ENCODE data around the gene CDH4. TPM values are rescaled to one million over a fixed set of nuclear protein-coding genes. Genes with fewer than 3 reads are reported as not detected.

CDH4 gene
- total and polyA plus RNA-seq, 2 of the 4 experiments (the other 2 are of a cell fraction) = 1.6 to 3.5 TPM

- TF ChIP-seq ELK1 (IDR thresholded peaks at IDR 0.05; ENCODE audit: borderline replicate concordance, low read depth, low read length) = no peak
- TF ChIP-seq SMC3 (IDR thresholded peaks at IDR 0.05; ENCODE audit: low read depth, low read length) = no peak
- no peak for TF ChIP-seq RCOR1 (IDR thresholded peaks at IDR 0.05; ENCODE audit: insufficient replicate concordance, low read length)
These were observed 431.1 kb downstream of the CDH4 start (continued) for GRCh38 chr20:61682996-61683681.

- H3K9me1 ChIP-seq (ENCODE audit: insufficient read depth, low read length) = peaks cover 5% of the 10 kb centered on the region; the same call in 1 of the 2 replicates
- no CpG with 5 or more reads among the region's 6 CpGs for WGBS, 2 experiments (ENCODE audit: extremely low coverage in 2 of 2, insufficient read length in 1 of 2)
- no peak for DNase-seq
These were observed 431.7 kb downstream of the CDH4 start for GRCh38 chr20:61683721-61684120.

More at GRCh38 chr20:61683721-61684120, 431.7 kb downstream of the CDH4 start:
- POLR2A ChIA-PET (ENCODE audit: unreplicated experiment) = no interaction called here
- no peak overlapping the region for H3K23ac ChIP-seq (ENCODE audit: low read depth, low read length)
- H3K27ac ChIP-seq (ENCODE audit: insufficient read depth, low read length) = no peak overlapping the region
- CTCF ChIA-PET = no interaction called here
- no peak overlapping the region for H3K18ac ChIP-seq (ENCODE audit: low read depth, low read length)
- H3K9me3 ChIP-seq (ENCODE audit: control insufficient read depth, insufficient read depth, low read length) = peaks cover 5% of the 10 kb centered on the region
- no peak overlapping the region for H2AFZ ChIP-seq (replicated peaks; ENCODE audit: low read length, poor library complexity)
- no peaks in the 10 kb centered on the region; the same call in none of the 2 replicates for H3K27me3 ChIP-seq (ENCODE audit: control insufficient read depth, insufficient read depth, low read length)
- no peak overlapping the region for H4K5ac ChIP-seq (ENCODE audit: low read depth, low read length)
- no peak overlapping the region for H3K4ac ChIP-seq (ENCODE audit: low read depth, low read length)
- no peak overlapping the region for H2BK120ac ChIP-seq (ENCODE audit: low read depth, low read length)
- no peak for ATAC-seq (ENCODE audit: low read depth)
- no peaks in the 10 kb centered on the region for H3K79me1 ChIP-seq (ENCODE audit: low read depth in 1 of 2, low read length in 2 of 2)
- TF ChIP-seq RFX5 (IDR thresholded peaks at IDR 0.05; ENCODE audit: low read depth, low read length) (no peak), RAD21 (IDR thresholded peaks at IDR 0.05; ENCODE audit: low read length) (no peak), ELK1 (IDR thresholded peaks at IDR 0.05; ENCODE audit: borderline replicate concordance, low read depth, low read length) (no peak), CHD1 (IDR thresholded peaks at IDR 0.05; ENCODE audit: low read depth, low read length) (no peak), RCOR1 (IDR thresholded peaks at IDR 0.05; ENCODE audit: insufficient replicate concordance, low read length) (no peak), CTCF (conservative IDR thresholded peaks at IDR 0.05; ENCODE audit: low read depth, low read length) (no peak), MAZ (IDR thresholded peaks at IDR 0.05; ENCODE audit: borderline replicate concordance, low read depth, low read length) (no peak), MXI1 (IDR thresholded peaks at IDR 0.05; ENCODE audit: borderline replicate concordance, low read depth, low read length) (no peak), CEBPB (IDR thresholded peaks at IDR 0.05; ENCODE audit: low read depth, low read length) (no peak)
- H3K4me3 ChIP-seq (ENCODE audit: insufficient read depth, low read depth, low read length) = no peak overlapping the region
- no peaks in the 10 kb centered on the region for H3K36me3 ChIP-seq (ENCODE audit: control insufficient read depth, insufficient read depth, low read length)
- H2AK9ac ChIP-seq (replicated peaks; ENCODE audit: low read depth, low read length, poor library complexity) = no peak overlapping the region
- no peak overlapping the region for H3K56ac ChIP-seq (ENCODE audit: extremely low read depth, insufficient read depth, low read length)
- intact Hi-C loops (cut with micrococcal nuclease) (no loop called here), in situ Hi-C loops (cut with MboI; ENCODE audit: low sequenced_read_pairs) (no loop called here), dilution Hi-C loops (cut with HindIII; ENCODE audit: low sequenced_read_pairs, unreplicated experiment) (no loop called here)
- no peak overlapping the region for H2AK5ac ChIP-seq (ENCODE audit: low read depth, low read length)
- no peak overlapping the region for H3K4me2 ChIP-seq (ENCODE audit: low read depth, low read length)
- no peak overlapping the region for H3K14ac ChIP-seq (replicated peaks; ENCODE audit: low read depth, low read length)
- H2BK20ac ChIP-seq (ENCODE audit: low read depth, low read length) = no peak overlapping the region
- H4K20me1 ChIP-seq (ENCODE audit: insufficient read depth, low read length) = no peaks in the 10 kb centered on the region; the same call in 1 of the 2 replicates
- no TSS peak for BruUV-seq (replicated peaks)
- no peaks in the 10 kb centered on the region for H3K4me1 ChIP-seq (ENCODE audit: control insufficient read depth, insufficient read depth, low read length)
- H2BK5ac ChIP-seq (ENCODE audit: low read depth, low read length, poor library complexity, severe bottlenecking) = no peak overlapping the region
- H4K91ac ChIP-seq (ENCODE audit: insufficient read depth, low read depth, low read length) = no peak overlapping the region
- no peak overlapping the region for H2BK15ac ChIP-seq (ENCODE audit: low read depth, low read length)
- H3K9ac ChIP-seq (ENCODE audit: low read depth, low read length) = no peak overlapping the region
- H4K8ac ChIP-seq (ENCODE audit: low read depth in 2 of 2, low read length in 2 of 2) = no peak overlapping the region

Measured in IMR-90 (cell line).